CD4-positive, alpha-beta T cell treated with Interleukin-4 for 1 hour (primary cell): Measurements from ENCODE around the gene ATF6.

Source experiments
- DNase-seq, 2 donors: peaks; one replicate each; pipeline ENCODE4 v3.0.0-alpha.2; 2020 to 2022

ATF6 gene

DNA sequence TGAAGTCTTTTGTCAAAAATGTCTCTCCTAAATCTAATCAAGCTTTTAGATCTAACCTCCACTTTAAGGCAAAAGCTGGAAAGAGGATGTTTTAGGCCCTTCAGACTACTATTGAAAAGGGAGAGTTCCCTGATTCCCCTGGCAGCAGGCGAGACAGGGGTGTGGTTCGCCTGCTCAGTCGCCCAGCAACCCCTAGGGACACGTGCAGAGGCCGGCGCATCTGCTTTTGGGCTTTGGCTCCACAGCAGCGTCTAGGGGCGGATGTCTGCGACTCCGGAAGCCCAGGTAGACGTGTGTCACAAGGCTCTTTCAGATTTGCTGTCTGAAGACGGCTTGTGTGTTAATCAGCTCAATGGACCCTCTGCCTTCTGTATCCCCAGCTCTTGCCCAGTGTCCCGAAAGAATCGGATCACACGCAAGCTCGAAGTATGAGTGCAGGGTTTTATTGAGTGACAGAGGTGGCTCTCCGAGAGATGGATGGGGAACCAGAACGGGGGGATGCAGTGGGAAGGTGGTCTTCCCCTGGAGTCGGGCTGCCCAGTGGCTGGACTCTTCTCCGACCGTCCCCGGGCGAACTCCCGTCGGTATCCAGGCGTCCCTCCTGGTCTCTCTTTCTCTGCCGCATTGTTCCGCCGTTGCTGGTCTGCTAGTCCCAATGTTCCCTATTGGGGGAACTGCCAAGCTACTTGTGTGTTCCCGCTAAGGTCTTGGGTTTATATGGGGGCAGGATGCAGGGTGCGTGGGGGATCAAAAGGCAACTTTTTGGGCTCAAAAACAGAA lies 212.1 kb downstream of the ATF6 start:
- DNase-seq, result no peak

DNA sequence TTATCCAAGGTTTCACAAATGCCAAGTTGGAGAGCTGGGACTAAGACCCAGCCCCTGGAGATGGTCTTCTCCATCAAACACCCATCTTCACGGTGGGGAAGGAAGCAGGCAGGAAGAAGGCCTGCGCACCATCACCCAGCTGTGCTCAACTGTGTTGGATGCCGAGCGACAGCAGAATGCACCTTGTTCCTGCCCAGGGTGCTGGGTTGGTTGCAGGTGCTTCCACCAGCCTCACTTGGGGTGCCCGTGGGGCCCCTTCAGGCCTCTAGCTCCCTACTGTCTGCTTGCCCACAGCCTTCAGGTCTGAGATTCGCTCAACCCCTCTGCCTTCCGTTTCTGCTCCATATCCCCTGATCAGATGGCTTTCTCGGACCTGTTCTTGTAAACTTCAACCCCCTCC lies 215.0 kb downstream of the ATF6 start:
- no peak for DNase-seq

DNA sequence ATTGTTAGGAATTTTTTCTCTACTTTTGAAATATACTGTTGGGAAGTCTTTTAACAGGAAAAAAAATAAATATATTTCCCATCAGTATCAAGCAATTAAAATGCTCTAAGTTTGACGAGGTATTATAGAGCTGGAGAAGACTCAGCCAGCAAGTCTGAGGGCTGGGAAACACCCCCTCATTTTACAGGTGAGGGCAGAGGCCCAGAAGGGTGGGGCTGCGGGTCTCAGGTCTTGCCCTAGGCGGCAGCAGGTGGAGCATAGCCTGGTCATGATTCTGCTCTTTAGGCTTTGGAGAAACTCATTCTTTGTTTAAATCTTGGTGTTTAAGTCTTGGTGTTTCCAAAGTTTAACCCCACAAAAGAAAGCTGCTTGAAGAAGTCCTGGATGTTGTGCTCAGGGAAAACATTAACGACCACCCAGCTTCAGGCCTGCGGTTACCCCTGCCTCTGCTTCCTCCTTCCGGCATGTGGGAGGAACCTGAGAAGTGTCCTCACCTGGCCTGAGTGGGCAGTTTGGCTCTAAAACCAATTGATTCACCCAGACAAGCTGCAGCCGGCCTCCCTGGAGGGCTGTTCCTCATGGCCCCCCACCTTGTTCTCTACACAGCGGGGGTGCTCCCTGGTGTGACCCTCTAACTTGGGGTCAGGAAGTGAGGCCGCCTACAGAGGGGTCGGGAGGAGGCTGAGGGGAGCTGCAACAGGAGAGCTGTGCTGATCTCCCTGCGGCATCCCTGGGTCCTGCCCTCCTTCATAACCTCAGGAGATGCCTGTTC lies 215.8 kb downstream of the ATF6 start:
- DNase-seq, result no peak

GRCh38 chr1:161982507-161982895 lies 216.4 kb downstream of the ATF6 start:
- DNase-seq, result no peak

- no peak for DNase-seq
Measured at GRCh38 chr1:161982917-161983316, 216.8 kb downstream of the ATF6 start.

DNA sequence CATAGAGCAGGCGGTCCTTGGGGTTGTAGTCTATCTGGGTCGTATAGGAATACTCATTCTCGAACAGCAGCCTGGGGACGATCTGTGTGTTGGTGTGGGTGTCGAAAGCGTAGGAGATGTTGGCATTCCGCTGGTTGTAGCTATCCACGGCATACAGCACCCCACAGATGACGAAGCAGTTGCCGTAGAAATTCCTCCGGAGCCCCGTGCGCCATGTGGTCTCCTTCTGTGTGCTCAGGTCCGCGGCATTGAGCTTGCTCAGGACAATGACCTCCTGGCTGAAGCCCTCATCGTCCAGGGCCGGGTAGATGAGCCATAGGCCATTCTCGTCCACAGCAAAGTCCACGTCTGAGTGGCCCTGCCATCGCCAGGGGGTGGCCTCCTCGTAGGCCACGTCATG lies 217.6 kb downstream of the ATF6 start:
- DNase-seq, result no peak

DNA sequence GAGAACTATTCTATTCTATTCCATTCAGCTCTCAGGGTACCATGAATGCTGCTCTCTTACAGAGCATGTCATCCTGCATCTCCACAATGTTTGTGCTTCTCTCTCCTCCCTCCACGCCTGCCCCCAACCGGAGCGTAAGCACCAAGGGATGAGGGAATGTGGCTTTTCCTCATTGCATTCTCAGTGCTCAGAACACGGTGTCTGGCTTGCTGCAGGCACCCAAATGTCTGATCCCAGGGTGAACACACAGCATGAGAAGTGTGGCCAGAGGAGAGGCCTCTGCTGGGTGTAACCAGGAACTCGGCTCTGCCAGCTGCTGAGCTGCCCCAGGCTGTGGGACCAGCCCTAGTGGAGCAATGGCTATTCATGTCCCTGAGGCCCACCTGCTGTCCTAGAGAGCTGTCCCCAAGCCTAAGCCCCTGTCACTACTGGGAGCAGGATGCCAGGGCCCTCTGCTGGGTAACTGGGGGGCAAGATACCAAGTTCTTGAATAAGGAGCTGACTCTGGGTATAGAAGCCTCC lies 219.2 kb downstream of the ATF6 start:
- DNase-seq, result no peak

- no peak for DNase-seq
Measured at GRCh38 chr1:161986328-161986727, 220.2 kb downstream of the ATF6 start.

GRCh38 chr1:161987303-161987702 lies 221.2 kb downstream of the ATF6 start:
- no peak for DNase-seq

GRCh38 chr1:161987872-161988271 lies 221.8 kb downstream of the ATF6 start:
- no peak for DNase-seq

- no peak for DNase-seq
Measured at GRCh38 chr1:161988413-161988812, 222.3 kb downstream of the ATF6 start.

- DNase-seq, result no peak
Measured at GRCh38 chr1:161989108-161989507, 223.0 kb downstream of the ATF6 start.

GRCh38 chr1:161989786-161990185 lies 223.7 kb downstream of the ATF6 start:
- DNase-seq, result no peak

DNA sequence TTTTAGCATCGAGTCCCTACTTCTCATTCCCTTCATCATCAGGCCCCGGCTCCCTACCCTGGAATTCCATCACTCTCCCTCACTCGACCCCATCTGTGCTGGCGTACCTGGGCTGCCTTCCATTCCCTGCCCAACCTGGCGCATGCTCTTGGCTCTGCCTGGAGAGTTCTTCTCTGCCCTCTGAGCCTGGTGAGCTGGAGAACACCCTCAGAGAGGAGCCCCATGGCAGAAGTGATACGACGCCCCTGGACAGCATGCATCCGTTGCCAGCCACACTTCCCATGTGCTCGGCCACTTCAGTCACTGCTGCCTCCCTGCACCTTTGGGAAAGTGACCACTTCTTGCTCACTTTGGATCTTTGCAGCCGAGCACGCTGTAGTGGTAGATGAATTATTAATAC lies 227.5 kb downstream of the ATF6 start:
- no peak for DNase-seq

- no peak for DNase-seq
Measured at GRCh38 chr1:161994175-161994668, 228.1 kb downstream of the ATF6 start.

DNA sequence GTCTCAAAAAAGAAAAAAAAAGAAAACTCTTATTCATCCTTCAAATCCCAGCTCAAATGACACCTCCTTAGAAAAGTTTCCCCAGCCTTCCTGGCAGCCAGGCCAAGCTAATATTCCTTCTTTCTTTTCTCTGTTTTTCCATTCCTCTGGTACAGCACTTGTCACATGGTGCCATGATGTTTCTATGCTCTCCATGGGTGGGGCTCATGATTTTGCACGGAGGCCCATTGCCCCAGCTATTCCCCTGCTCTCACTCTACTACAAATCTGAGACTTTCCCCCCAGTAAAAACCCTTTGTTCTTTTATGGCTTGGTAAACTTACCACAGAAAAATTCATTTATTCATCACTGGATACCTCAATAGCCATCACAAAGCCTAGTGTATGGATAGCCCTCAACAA lies 231.0 kb downstream of the ATF6 start:
- no peak for DNase-seq

- DNase-seq, result no peak
Measured at GRCh38 chr1:161998811-161999210, 232.7 kb downstream of the ATF6 start.

DNA sequence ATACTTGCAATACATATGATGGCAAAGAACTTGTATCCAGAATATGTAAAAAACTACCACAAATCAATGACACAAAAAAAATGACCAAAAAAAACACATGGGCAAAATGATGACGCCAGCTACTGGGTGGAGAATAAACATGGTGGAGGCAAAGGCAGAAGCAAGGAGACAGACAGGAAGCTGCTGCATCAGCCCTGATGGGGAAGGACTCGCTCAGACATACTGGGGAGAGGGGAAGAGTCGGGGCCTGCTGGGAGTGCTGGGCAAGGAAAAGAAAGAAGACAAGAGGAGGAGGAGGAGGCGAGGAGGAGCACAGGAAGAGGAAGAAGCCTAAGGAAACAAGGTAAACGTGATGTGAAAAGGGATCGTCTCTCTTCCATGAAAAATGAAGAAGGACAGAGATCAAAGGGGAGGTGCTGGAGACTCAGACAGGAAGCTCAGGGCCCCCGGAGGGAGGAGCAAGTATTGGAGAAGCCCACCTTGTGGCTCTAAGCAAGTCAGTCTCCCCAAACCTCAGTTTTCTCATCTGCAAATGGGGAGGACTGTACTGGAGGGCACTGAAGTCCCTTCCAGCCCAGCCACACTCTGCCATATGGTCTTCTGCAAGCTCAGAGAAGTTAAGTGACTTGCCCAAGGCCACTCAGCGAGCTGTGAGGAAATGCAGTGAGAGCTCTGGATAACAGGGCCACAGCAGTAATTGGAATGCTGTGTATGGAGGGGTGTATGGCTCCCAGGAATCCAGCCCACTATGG lies 233.4 kb downstream of the ATF6 start:
- no peak for DNase-seq

DNA sequence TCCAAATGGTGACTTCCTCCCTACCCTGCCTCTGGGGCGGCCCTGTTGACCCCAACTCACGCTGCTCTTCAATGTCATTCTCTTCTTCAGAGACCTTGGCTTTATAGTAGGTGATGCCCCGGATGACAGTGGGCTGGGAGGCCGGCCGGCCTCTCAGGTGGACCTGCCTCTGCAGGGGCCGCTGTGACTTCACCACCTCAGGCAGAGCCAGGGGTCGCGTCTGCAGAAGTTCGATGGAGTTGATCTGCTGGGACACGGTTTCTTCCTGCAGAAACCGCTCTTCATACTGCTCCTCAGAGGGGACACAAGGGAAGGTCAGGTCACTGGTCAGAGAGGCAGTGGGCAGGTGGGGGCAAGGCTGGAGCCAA lies 233.9 kb downstream of the ATF6 start:
- no peak for DNase-seq

- no peak for DNase-seq
Measured at GRCh38 chr1:162003061-162003829, 237.1 kb downstream of the ATF6 start.

GRCh38 chr1:162003830-162004215 lies 237.7 kb downstream of the ATF6 start:
- peak in 1 of 2 donors; percentile 28 for DNase-seq

DNA sequence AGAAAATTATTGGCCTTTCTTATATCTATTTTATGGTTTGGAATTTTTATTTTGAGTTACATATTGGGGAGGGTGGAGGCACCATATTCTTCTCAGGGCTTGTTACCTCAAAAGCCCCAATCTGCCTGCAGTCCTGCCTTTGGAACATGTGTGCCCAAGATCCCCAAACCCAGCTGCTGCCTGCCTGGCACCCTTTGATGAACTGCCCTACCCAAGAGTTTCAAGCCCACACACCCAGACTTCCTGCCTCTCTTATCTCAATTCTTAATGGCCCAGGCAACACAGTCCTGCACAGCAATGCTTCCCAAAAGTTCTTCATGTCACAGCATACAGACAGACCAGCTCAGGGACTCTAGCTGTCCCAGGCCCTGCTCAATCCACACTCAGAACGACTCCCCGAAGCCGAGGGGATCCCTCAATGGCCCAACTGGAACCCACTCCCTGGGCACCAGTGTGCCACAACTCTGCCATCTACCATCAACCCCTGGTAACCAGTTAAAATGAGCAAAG lies 238.4 kb downstream of the ATF6 start:
- no peak for DNase-seq
